Measurements from ENCODE around the gene GMPR2.

GMPR2 gene

DNA sequence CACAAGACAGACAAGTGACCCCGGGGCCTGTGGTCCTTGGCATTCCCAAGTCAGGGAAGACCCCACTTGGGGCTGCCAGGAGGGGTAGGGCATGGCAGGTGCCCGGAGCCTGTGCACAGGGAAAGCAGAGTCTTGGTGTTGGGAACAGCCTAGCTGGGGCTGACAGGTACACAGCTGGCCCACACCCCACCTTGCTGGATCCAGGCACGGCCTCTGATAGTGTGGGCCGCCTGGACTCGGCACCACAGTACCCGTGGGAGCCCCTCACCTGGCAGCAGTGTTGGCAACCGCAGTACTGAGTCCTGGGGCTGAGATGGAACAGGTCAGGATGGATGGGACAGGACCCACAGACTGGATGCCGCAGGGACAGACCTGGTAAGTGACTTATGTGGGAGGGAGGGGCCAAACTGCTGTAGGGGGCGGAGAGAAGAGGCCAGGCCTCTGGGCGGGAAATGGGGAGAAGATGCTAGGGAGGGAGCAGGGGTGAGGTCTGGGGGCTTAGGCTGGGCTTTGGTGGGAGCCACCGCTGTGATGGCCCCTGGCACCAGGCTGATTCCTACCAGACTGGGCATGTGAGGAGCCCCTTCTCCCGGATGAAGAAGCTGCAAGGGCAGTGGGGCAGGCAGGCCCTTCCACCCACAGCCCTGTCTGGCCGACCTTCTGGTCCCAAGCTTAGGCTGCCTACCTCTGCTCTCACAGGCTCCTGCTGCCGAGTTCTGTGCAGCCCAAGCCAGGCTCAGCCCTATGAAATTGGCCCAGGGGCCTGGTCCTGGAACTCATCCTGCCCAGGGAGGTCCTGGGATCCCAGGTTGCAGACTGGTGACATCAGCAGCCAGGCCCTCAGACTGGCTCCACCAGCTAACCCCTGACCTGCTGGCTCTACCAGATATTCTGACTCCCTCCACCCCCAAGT is 30.3 kb downstream of the GMPR2 start, which contains the start of gene TGM1:
Gene TGM1, minus strand, starts transcription at position 357 of the 913 bp plus-strand sequence. CDS start 825 bp downstream, outside the sequence.
- TF ChIP-seq TCF12 (IDR thresholded peaks at IDR 0.05; ENCODE audit: low read depth) (no peak), FOXM1 (IDR thresholded peaks at IDR 0.05; ENCODE audit: borderline replicate concordance, low read depth) (no peak), RAD21 (IDR thresholded peaks at IDR 0.05; ENCODE audit: low read depth) (no peak), EGR1 (IDR thresholded peaks at IDR 0.05) (no peak), EP300 (IDR thresholded peaks at IDR 0.05; ENCODE audit: borderline replicate concordance) (no peak), TAF1 (IDR thresholded peaks at IDR 0.05; ENCODE audit: low read depth) (no peak)
- TF ChIP-seq, protein P1, sequence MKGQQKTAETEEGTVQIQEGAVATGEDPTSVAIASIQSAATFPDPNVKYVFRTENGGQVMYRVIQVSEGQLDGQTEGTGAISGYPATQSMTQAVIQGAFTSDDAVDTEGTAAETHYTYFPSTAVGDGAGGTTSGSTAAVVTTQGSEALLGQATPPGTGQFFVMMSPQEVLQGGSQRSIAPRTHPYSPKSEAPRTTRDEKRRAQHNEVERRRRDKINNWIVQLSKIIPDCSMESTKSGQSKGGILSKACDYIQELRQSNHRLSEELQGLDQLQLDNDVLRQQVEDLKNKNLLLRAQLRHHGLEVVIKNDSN (IDR thresholded peaks at IDR 0.05) = no peak

DNA sequence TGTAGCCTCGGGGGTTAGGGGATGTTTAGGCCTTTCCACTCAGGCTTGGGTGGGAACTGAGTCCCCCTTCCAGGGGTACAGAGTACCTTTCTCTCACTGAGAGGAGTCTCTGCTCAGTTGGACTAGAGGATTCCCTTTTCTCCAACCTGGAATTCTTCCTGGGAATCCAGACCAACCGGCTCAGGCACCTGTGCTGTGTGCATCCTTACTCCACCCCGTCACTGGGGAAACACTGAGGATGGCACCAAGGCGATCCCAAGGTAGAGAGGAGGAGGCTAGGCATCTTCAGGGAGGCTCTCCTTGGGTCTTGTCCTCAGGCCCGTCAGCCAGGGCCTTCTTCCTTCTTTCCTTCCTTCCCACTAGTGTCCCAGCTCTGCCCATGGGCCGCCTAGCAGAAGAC is 31.1 kb downstream of the GMPR2 start:
- TF ChIP-seq TAF1 (IDR thresholded peaks at IDR 0.05; ENCODE audit: low read depth) (no peak), YY1 (IDR thresholded peaks at IDR 0.05; ENCODE audit: low read depth) (no peak), EGR1 (IDR thresholded peaks at IDR 0.05) (no peak), FOXM1 (IDR thresholded peaks at IDR 0.05; ENCODE audit: borderline replicate concordance, low read depth) (no peak)

DNA sequence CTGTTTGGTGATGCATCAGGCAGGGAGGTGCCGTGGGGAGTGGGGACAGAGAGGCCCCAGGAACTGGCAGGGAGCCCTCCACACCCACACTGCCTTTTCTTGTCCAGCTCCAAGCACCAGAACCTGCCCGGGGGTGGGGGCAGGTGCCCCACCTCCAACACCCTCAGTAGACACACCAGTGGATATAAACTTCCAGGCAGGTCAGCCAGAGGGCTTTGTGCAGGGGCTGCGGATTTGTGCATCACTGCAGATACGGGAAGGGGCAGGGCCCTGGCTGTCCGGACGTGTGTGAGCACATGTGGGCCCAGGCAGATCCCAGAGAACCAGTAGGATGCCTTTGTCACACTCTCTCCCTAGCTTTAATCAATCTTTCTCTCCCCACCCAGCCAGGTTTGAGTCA is 31.6 kb downstream of the GMPR2 start:
- TF ChIP-seq, protein P2, sequence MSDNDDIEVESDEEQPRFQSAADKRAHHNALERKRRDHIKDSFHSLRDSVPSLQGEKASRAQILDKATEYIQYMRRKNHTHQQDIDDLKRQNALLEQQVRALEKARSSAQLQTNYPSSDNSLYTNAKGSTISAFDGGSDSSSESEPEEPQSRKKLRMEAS (IDR thresholded peaks at IDR 0.05) = no peak
- TF ChIP-seq TAF1 (IDR thresholded peaks at IDR 0.05; ENCODE audit: low read depth) = no peak
- TF ChIP-seq CREB1 (IDR thresholded peaks at IDR 0.05; ENCODE audit: low read depth) = no peak
- TF ChIP-seq, protein P3, sequence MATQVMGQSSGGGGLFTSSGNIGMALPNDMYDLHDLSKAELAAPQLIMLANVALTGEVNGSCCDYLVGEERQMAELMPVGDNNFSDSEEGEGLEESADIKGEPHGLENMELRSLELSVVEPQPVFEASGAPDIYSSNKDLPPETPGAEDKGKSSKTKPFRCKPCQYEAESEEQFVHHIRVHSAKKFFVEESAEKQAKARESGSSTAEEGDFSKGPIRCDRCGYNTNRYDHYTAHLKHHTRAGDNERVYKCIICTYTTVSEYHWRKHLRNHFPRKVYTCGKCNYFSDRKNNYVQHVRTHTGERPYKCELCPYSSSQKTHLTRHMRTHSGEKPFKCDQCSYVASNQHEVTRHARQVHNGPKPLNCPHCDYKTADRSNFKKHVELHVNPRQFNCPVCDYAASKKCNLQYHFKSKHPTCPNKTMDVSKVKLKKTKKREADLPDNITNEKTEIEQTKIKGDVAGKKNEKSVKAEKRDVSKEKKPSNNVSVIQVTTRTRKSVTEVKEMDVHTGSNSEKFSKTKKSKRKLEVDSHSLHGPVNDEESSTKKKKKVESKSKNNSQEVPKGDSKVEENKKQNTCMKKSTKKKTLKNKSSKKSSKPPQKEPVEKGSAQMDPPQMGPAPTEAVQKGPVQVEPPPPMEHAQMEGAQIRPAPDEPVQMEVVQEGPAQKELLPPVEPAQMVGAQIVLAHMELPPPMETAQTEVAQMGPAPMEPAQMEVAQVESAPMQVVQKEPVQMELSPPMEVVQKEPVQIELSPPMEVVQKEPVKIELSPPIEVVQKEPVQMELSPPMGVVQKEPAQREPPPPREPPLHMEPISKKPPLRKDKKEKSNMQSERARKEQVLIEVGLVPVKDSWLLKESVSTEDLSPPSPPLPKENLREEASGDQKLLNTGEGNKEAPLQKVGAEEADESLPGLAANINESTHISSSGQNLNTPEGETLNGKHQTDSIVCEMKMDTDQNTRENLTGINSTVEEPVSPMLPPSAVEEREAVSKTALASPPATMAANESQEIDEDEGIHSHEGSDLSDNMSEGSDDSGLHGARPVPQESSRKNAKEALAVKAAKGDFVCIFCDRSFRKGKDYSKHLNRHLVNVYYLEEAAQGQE (IDR thresholded peaks at IDR 0.05; ENCODE audit: low read depth) = no peak
- TF ChIP-seq CEBPB (IDR thresholded peaks at IDR 0.05) = no peak
- TF ChIP-seq FOXM1 (IDR thresholded peaks at IDR 0.05; ENCODE audit: borderline replicate concordance, low read depth) = no peak
- TF ChIP-seq EGR1 (IDR thresholded peaks at IDR 0.05) = no peak
- no peak for TF ChIP-seq RAD21 (IDR thresholded peaks at IDR 0.05; ENCODE audit: low read depth)
- TF ChIP-seq TCF12 (IDR thresholded peaks at IDR 0.05; ENCODE audit: low read depth) = no peak
- TF ChIP-seq TEAD4 (IDR thresholded peaks at IDR 0.05) = no peak
- no peak for TF ChIP-seq EP300 (IDR thresholded peaks at IDR 0.05; ENCODE audit: borderline replicate concordance)
- TF ChIP-seq YY1 (IDR thresholded peaks at IDR 0.05; ENCODE audit: low read depth) = no peak
- TF ChIP-seq, protein P1 (IDR thresholded peaks at IDR 0.05) = no peak

DNA sequence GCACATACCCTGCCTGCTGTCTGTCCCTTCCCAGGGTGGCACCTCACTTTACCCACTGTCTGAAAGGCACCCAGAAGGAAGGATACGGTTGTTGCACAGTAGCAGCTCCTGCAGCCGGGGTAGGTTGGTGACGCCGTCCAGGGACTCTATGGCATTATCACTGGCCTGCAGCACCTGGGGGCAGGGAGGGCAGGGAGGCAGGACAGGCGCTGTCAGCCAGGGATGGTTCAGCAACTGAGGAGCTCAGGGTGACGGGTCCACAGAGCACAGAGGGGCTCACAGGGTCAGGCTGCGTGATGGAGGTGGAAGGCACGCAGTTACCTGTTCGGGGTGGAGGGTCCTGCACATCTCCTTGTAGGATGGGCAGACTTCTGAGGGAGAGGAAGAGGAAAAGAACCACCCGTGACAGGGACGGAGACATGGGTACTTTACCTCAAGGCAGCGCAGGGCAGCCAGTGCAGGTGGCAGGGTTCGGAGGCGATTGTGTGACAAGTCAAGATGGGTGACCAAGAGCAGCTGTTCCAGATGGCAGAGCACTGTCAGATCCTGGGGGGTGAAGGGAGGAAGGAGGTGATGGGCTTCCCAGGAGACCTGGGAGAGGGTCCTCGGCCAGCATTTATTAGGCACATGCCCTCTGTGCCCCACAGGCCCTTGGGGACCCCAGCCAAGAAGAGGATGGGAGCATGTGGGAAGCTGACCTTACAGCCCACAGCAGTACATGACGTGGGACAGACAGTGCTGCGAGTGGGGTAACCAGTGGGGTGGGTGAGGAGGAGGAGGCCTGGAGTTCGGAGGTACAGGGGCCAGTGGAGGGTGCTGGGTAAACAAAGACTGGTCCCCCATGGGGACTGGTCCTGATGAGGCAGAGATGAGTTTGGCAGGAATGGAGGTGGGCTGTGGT is 33.9 kb downstream of the GMPR2 start:
- TF ChIP-seq, protein P3 (IDR thresholded peaks at IDR 0.05; ENCODE audit: low read depth) = no peak
- TF ChIP-seq TAF1 (IDR thresholded peaks at IDR 0.05; ENCODE audit: low read depth) = no peak
- TF ChIP-seq EP300 (IDR thresholded peaks at IDR 0.05; ENCODE audit: borderline replicate concordance) = no peak
- no peak for TF ChIP-seq TEAD4 (IDR thresholded peaks at IDR 0.05)
- no peak for TF ChIP-seq NFIC (IDR thresholded peaks at IDR 0.05)
- no peak for TF ChIP-seq CREB1 (IDR thresholded peaks at IDR 0.05; ENCODE audit: low read depth)
- no peak for TF ChIP-seq YY1 (IDR thresholded peaks at IDR 0.05; ENCODE audit: low read depth)
- TF ChIP-seq, protein P1 (IDR thresholded peaks at IDR 0.05) = no peak
- TF ChIP-seq CEBPB (IDR thresholded peaks at IDR 0.05) = no peak
- TF ChIP-seq RAD21 (IDR thresholded peaks at IDR 0.05; ENCODE audit: low read depth) = no peak
- no peak for TF ChIP-seq ZBTB7A (IDR thresholded peaks at IDR 0.05; ENCODE audit: low read depth)
- no peak for TF ChIP-seq EGR1 (IDR thresholded peaks at IDR 0.05)
- TF ChIP-seq, protein P2 (IDR thresholded peaks at IDR 0.05) = no peak
- TF ChIP-seq TCF12 (IDR thresholded peaks at IDR 0.05; ENCODE audit: low read depth) = no peak
